ENCODE results near the gene UPF3A.
"Not testable (repeated sequence)": the region's sequence is repeated elsewhere in the genome, so short reads cannot be mapped to it uniquely, and the experiment has no call there.

GRCh38 chr13:114251639-114252440 is 29.6 kb upstream of the UPF3A start:
- not testable (repeated sequence) for TF ChIP-seq CTCF, POLR2A (IDR thresholded peaks at IDR 0.05)
